Measurements from ENCODE around the gene FRZB. TPM values are rescaled to one million over a fixed set of nuclear protein-coding genes. Genes with fewer than 3 reads are reported as not detected.
"Not testable (repeated sequence)": the region's sequence is repeated elsewhere in the genome, so short reads cannot be mapped to it uniquely, and the experiment has no call there.

FRZB gene
- total RNA-seq, 4 donors from 2014 or later = 1.8 to 4.9 (median 2.0) TPM

DNA sequence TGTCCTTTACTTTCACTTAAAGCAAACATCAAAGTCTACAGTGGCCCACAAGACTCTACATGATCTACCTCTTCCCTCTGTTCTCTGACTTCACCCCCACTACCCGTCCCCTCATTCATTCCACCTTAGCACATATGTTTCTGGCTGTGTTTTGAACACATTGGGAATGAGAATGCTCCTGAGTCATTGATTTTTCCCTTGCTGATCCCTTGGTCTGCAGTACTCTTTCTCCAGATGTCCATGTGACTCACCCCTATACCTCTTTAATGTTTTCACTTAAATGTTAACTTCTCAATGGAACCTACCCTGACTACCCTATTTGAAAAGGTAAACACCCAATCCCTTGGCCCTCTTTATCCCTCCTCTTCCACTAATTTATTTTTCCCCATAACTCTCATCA is 30.7 kb upstream of the FRZB start:
- DNase-seq (ENCODE audit: low spot score) (no peak), ATAC-seq (ENCODE audit: low FRiP score) (no peak)
- TF ChIP-seq, protein P1, sequence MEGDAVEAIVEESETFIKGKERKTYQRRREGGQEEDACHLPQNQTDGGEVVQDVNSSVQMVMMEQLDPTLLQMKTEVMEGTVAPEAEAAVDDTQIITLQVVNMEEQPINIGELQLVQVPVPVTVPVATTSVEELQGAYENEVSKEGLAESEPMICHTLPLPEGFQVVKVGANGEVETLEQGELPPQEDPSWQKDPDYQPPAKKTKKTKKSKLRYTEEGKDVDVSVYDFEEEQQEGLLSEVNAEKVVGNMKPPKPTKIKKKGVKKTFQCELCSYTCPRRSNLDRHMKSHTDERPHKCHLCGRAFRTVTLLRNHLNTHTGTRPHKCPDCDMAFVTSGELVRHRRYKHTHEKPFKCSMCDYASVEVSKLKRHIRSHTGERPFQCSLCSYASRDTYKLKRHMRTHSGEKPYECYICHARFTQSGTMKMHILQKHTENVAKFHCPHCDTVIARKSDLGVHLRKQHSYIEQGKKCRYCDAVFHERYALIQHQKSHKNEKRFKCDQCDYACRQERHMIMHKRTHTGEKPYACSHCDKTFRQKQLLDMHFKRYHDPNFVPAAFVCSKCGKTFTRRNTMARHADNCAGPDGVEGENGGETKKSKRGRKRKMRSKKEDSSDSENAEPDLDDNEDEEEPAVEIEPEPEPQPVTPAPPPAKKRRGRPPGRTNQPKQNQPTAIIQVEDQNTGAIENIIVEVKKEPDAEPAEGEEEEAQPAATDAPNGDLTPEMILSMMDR (IDR thresholded peaks at IDR 0.05) = no peak

DNA sequence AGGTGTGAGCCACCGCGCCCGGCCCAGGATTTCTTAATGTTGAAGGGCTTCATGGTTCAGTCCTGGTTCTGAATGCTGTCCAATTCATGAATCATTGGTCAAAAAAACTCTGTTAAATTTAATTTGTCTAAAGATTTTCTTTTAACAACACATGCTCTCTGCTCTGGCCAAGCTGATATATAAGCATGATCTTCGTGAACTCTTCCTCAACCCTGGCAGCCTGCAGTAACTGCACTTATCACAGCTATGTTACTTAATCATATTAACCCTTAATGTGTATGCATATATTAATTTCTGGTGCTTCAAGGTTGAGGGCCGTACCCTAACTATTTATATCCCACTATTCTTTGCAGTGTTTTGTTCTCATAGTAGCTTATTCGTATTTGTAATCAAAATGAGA is 29.4 kb upstream of the FRZB start:
- no peak for ATAC-seq (ENCODE audit: low FRiP score)
- TF ChIP-seq, protein P1 (IDR thresholded peaks at IDR 0.05) = no peak
- DNase-seq (ENCODE audit: low spot score) = no peak

DNA sequence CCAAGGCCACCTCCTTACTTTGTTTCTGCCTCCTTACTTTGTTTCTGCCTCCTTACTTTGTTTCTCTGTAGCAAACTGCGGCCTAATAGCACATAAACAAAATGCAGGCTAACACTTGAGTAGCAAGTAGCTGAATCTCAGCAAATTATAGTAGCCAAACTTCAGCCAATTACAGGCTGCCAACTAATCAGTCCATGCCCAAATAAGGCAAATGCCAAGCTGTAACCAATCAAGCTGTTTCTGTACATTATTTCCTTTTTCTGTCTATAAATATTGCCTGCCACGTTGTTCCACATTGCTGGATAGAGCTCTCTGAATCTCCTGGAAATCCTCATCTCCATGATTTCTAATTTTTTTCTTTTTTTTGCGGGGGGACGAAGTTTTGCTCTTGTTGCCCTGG is 28.7 kb upstream of the FRZB start:
- DNase-seq (ENCODE audit: low spot score) (no peak), ATAC-seq (ENCODE audit: low FRiP score) (no peak)
- TF ChIP-seq, protein P1 (IDR thresholded peaks at IDR 0.05) = no peak

DNA sequence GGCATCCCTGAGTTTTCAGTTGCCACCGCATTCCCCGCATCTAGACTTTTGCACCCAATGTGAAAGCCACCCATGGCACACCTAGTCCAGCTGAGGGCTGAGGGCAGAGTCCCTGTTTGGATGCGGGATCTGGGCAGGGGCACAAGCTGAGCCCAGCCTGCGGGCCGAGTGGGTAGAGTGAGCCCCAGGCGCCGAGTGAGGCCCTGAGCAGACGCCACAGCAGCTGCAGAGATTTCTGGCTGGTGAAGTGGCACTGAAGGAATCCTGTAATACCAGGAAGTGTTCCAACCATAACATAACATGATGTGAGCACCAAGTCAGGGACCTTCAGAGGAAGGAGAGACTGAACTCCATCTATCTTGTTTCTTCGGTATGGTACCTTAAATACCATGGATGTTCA is 27.7 kb upstream of the FRZB start:
- TF ChIP-seq, protein P1 (IDR thresholded peaks at IDR 0.05) = no peak
- DNase-seq (ENCODE audit: low spot score) (no peak), ATAC-seq (ENCODE audit: low FRiP score) (no peak)

DNA sequence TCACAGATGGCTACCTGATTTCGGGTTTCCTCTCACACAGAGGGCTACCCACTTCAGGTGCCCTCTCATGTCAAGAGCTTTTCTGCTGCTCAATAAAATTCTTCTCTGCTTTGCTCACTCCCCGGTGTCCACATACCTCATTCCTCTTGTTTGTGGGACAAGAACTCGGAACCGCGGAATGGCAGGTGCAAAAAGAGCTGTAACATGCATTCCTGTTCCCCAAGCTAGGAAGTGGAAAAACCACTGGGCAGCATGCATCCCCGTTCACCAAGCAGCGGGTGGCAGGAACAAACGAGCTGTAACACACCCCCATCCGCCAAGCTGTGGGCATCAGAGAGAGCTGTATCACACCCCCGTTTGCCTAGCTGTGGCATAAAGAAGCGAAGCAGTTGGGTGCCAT is 27.2 kb upstream of the FRZB start:
- TF ChIP-seq, protein P1 (IDR thresholded peaks at IDR 0.05) = no peak
- no peak for ATAC-seq (ENCODE audit: low FRiP score)
- DNase-seq (ENCODE audit: low spot score) = no peak

DNA sequence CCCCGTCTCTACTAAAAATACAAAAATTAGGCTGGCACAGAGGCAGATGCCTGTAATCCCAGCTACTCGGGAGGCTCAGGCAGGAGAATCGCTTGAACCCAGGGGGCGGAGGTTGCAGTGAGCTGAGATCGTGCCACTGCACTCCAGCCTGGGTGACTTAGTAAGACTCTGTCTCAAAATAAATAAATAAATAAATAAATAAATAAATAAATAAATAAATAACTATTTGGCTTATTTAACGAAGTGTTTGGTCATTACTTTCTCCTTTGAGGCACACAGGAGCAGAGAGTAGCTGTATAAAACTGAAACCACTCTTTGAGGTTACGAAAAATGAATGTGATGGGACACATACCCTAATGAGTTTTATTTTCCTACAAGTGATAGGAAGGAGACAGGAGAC is 26.6 kb upstream of the FRZB start:
- not testable (repeated sequence) for ATAC-seq (ENCODE audit: low FRiP score); DNase-seq (ENCODE audit: low spot score)

DNA sequence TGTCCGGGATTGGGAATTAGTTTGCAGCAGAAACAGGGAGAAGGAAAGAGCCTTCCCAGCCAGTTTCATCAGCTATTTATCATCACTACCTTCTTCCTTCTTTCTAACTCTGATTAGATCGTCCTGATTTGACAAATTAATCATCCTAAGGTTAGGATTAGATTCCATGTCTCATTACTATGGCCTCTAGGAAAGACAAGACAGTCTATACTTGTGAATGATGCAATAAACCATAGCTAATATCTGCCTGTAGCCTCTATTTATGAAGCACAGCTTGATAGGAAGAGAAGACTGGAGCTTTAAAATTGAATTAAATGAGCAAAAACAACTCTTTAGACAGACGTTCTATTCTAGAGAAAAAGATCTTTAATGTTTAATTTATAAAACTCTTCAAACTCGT is 25.2 kb upstream of the FRZB start:
- DNase-seq (ENCODE audit: low spot score) = no peak
- TF ChIP-seq, protein P1 (IDR thresholded peaks at IDR 0.05) = no peak
- ATAC-seq (ENCODE audit: low FRiP score) = no peak

Data from omental fat pad (tissue), 4 donors.